ENCODE results near the gene TRABD. TPM values are rescaled to one million over a fixed set of nuclear protein-coding genes. Genes with fewer than 3 reads are reported as not detected.

The TRABD gene
- total RNA-seq, 2 experiments from 2014 or later: 126 to 128 TPM

GRCh38 chr22:50219800-50220602 is 34.3 kb downstream of the TRABD start:
- intact Hi-C loops (cut with micrococcal nuclease; ENCODE audit: unreplicated experiment): no loop called here
- H3K9me3 ChIP-seq (ENCODE audit: low read length): no peaks in the 10 kb centered on the region
- H3K79me2 ChIP-seq (ENCODE audit: insufficient read depth, low read depth, low read length): no peaks in the 10 kb centered on the region
- H3K4me3 ChIP-seq (ENCODE audit: low read depth, low read length, poor library complexity, severe bottlenecking): no peak overlapping the region
- no peak overlapping the region for H3K27ac ChIP-seq (ENCODE audit: low read depth, low read length, poor library complexity, severe bottlenecking)
- TF ChIP-seq, protein P1, sequence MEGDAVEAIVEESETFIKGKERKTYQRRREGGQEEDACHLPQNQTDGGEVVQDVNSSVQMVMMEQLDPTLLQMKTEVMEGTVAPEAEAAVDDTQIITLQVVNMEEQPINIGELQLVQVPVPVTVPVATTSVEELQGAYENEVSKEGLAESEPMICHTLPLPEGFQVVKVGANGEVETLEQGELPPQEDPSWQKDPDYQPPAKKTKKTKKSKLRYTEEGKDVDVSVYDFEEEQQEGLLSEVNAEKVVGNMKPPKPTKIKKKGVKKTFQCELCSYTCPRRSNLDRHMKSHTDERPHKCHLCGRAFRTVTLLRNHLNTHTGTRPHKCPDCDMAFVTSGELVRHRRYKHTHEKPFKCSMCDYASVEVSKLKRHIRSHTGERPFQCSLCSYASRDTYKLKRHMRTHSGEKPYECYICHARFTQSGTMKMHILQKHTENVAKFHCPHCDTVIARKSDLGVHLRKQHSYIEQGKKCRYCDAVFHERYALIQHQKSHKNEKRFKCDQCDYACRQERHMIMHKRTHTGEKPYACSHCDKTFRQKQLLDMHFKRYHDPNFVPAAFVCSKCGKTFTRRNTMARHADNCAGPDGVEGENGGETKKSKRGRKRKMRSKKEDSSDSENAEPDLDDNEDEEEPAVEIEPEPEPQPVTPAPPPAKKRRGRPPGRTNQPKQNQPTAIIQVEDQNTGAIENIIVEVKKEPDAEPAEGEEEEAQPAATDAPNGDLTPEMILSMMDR (conservative IDR thresholded peaks at IDR 0.05; ENCODE audit: low read length): no peak
- no peak for TF ChIP-seq EZH2phosphoT487 (IDR thresholded peaks at IDR 0.05; ENCODE audit: borderline replicate concordance, low read depth, low read length)
- CTCF ChIA-PET (ENCODE audit: unreplicated experiment): no interaction called here
- H3K36me3 ChIP-seq (ENCODE audit: insufficient read depth, low read length): peaks cover 93% of the 10 kb centered on the region
- no TSS peak for BruUV-seq (replicated peaks)
- H3K4me2 ChIP-seq (ENCODE audit: low read length): no peak overlapping the region
- no peaks in the 10 kb centered on the region for H4K20me1 ChIP-seq (ENCODE audit: insufficient read depth, low read length)
- POLR2A ChIA-PET: no interaction called here
- H3K4me1 ChIP-seq (ENCODE audit: insufficient read depth, low read length, poor library complexity, severe bottlenecking): no peaks in the 10 kb centered on the region
- no peaks in the 10 kb centered on the region for H3K9me2 ChIP-seq (ENCODE audit: insufficient read depth, low read length)
- H2AFZ ChIP-seq (ENCODE audit: low read length): no peak overlapping the region
- no peak for DNase-seq (ENCODE audit: low spot score)

GRCh38 chr22:50220603-50221409 is 35.1 kb downstream of the TRABD start:
- TSS peak; percentile 44 for BruUV-seq (replicated peaks)
- CTCF ChIA-PET (ENCODE audit: unreplicated experiment): no interaction called here
- POLR2A ChIA-PET: no interaction called here
- Histone ChIP-seq H2AFZ (ENCODE audit: low read length) (no peak overlapping the region), H3K36me3 (ENCODE audit: insufficient read depth, low read length) (peaks cover 93% of the 10 kb centered on the region), H3K4me3 (ENCODE audit: low read depth, low read length, poor library complexity, severe bottlenecking) (no peak overlapping the region), H3K27ac (ENCODE audit: low read depth, low read length, poor library complexity, severe bottlenecking) (no peak overlapping the region), H3K9me2 (ENCODE audit: insufficient read depth, low read length) (no peaks in the 10 kb centered on the region), H4K20me1 (ENCODE audit: insufficient read depth, low read length) (no peaks in the 10 kb centered on the region), H3K9me3 (ENCODE audit: low read length) (no peaks in the 10 kb centered on the region), H3K79me2 (ENCODE audit: insufficient read depth, low read depth, low read length) (no peaks in the 10 kb centered on the region), H3K4me1 (ENCODE audit: insufficient read depth, low read length, poor library complexity, severe bottlenecking) (no peaks in the 10 kb centered on the region), H3K4me2 (ENCODE audit: low read length) (no peak overlapping the region)
- TF ChIP-seq EZH2phosphoT487 (IDR thresholded peaks at IDR 0.05; ENCODE audit: borderline replicate concordance, low read depth, low read length): no peak
- TF ChIP-seq, protein P1 (conservative IDR thresholded peaks at IDR 0.05; ENCODE audit: low read length): no peak
- no peak for DNase-seq (ENCODE audit: low spot score)
- intact Hi-C loops (cut with micrococcal nuclease; ENCODE audit: unreplicated experiment): no loop called here

All from OCI-LY7 (cell line).